ENCODE results near the gene SLC26A9.

SLC26A9 gene

GRCh38 chr1:205973377-205974232 lies 30.3 kb upstream of the SLC26A9 start:
- no peak for DNase-seq (ENCODE audit: low spot score)

GRCh38 chr1:205972491-205973168 lies 29.4 kb upstream of the SLC26A9 start:
- DNase-seq (ENCODE audit: low spot score): peak; percentile 13

- no peak for DNase-seq (ENCODE audit: low spot score)
Measured at GRCh38 chr1:205972081-205972480, 28.8 kb upstream of the SLC26A9 start.

DNA sequence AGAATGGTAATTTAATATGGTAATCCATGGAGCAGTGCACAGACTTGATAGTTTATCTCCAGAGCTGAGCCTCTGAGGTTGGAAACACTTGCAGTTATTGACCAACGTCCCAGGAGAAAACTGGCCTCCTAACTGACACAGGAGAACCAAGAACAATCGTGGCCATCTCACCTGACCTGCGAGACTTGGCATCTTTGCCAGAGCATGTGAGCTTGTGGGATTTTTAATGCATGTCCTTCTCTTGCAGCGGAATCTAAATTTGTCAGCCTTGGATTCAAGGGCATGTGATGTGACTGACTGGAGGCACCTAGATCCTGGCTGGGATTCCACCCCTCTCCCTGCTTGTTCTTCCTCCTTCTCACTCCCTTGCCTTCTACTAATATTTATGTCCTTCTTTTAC lies 27.8 kb upstream of the SLC26A9 start:
- no peak for DNase-seq (ENCODE audit: low spot score)

GRCh38 chr1:205970486-205970885 lies 27.2 kb upstream of the SLC26A9 start:
- DNase-seq (ENCODE audit: low spot score): no peak

DNA sequence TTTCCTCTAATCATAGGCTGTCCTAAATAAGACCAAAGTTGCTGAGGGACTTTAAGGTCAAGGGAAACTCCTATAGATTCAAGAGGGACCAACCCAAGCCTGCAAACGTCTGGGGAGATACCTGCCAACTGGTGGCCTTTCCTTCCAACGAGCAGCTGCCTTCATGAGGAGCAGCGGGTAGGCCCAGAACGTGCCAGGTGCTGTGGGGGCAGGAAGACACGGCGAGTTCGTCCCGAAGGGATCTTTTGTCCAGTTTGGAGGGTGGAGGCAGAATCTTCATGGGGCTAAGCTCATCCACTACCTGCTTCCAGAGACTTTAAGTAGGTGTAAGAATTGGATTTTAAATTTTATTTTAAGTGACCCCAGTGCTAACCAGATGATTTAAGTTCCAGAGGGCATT lies 26.0 kb upstream of the SLC26A9 start:
- no peak for DNase-seq (ENCODE audit: low spot score)

GRCh38 chr1:205967554-205968335 lies 24.5 kb upstream of the SLC26A9 start:
- DNase-seq (ENCODE audit: low spot score): no peak

GRCh38 chr1:205965036-205965884 lies 22.0 kb upstream of the SLC26A9 start:
- no peak for DNase-seq (ENCODE audit: low spot score)

DNA sequence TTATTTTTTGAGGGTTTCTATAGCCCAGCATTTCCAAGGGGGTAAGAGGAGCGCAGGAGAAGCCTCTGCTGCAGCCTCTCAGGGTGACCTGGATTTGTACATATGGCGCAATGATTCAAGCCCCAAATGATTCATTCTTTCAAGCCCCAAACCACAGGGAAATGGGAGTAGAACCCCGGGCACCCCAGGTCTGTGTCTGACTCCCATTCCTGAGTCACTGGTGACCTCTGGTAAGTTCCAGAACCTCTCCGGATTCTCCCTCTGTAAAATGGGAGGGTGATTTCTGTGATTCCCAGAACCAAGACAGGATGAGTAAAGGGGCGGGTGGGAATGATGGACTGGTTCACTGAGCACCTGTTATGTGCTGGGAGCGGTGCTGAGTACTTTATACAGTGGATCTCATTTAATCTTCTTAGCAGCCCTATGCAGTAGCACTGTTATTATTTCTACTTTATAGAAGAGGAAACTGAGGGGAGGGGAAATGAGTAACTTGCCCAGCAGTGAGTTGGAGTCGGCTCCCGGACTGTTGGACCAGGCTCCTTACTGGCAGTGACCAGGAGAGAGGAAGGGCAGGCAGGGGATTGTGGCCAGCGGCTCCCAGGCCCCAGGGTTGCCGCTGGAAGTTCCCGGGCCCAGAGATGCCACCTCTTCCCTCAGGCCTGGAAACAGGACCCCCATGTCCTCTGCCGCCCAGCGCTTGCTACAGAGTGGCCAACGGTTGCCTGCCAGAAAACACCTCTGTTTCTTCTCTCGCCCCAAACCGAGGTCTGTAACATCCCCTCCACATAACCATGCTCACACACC lies 20.3 kb upstream of the SLC26A9 start:
- no peak for DNase-seq (ENCODE audit: low spot score)

- DNase-seq (ENCODE audit: low spot score): no peak
Measured at GRCh38 chr1:205962821-205963221, 19.6 kb upstream of the SLC26A9 start.

DNA sequence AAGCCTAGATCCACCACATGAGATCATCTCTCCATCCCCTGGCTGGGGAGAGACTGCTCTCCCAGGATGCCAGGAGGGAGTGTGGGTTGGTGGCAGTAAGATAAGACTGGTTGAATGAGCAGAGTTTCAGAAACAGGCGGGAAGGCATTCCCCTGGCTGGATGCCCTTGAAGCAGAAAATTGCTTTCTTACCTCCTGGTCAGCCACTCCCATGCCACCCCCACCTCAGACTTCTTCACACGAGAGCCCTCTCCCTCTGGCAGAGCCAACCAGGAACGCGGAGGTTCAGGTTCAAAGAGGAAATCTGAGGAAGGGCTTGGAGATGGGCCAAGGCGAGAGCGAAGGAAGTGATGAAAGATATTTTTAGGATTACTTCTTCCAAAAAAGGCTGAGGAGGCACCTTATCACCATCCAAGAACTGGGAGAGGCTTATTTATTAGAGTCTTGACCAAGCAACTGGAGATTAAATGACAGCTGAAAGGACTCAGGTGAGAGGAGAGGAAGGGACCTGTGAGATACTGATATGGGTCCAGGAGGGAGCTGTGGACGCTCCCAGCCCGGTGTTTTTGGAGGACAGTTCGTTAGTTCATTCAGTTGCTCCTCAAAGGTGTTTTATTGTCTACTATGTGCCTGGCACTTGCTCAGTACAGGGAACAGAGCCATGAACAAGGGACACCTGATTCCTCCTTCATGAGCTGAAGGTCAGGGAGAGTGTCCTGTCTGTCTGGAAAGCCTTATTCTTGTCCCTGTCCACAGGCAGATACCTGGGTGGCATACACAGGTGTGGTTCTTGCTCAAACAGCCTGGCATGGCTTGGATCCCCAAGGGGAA lies 18.9 kb upstream of the SLC26A9 start:
- no peak for DNase-seq (ENCODE audit: low spot score)

- DNase-seq (ENCODE audit: low spot score): no peak
Measured at GRCh38 chr1:205961405-205961804, 18.1 kb upstream of the SLC26A9 start.

DNA sequence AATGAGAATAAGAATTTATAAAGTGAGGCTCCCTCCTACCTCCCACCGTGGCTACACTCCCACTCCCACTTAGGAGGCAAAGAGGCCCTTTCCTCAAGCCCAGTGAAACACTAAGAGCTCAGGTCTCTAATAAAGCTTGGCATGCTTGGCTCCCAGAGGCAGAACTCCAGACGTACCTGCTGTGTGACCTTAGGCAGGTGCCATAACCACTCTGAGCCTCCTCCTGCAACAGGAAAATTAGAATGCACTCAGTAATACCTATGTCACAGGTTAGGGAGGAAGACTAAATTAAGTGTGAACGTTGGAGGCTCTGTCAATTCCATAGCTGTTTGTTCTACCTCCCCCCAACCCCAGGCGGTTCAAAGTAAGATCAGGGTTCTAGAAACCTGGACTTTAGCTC lies 16.5 kb upstream of the SLC26A9 start:
- no peak for DNase-seq (ENCODE audit: low spot score)

GRCh38 chr1:205955499-205955898 lies 12.2 kb upstream of the SLC26A9 start:
- DNase-seq (ENCODE audit: low spot score): no peak

DNA sequence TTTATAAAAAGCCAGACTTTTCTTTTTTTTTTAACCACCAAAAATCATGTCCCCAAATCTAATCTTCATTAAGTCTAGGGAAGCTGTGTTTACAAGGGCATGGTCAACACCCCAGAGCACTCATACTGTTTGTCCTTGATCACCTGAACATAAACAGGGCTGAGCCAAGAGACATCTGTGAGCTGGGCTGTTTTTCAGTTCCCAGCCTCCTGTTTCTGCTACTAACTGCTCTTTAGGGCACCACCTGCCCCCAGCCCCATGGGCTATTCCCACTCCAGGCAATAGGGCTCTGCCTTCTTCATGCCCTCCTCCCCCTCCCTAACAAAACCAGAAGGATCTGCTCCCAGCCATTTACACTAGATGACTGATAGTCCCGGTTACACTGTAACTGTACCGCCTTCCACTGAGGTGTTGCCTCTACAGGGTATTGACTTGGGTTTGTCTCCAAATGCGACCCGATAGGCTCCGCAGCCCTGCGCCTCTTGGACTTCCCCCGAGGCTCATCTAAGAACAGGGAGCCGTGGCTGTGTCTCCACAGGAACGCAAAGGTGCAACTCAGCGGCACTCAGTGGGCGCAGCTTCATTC lies 11.7 kb upstream of the SLC26A9 start:
- DNase-seq (ENCODE audit: low spot score): no peak

DNA sequence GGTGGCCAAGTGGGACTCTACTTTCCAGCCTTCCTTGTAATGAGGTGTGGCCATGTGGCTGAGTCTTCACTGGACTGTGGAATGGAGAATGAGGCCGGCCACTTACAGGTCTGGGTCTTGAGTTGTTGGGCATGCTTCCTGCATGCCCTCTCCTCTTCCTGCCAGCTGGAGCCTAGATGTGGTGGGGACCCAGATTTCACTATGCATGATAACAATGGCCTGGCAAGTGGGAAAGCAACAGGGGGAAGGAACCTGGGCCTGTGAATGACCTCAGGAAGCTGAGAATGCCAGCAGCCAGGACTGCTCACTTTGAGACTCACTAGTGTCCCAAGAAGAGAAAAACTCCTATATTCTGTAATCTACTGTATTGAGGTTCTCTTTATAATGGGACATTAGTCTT lies 8.5 kb upstream of the SLC26A9 start:
- DNase-seq (ENCODE audit: low spot score): no peak

- DNase-seq (ENCODE audit: low spot score): no peak
Measured at GRCh38 chr1:205950826-205951549, 7.7 kb upstream of the SLC26A9 start.

DNA sequence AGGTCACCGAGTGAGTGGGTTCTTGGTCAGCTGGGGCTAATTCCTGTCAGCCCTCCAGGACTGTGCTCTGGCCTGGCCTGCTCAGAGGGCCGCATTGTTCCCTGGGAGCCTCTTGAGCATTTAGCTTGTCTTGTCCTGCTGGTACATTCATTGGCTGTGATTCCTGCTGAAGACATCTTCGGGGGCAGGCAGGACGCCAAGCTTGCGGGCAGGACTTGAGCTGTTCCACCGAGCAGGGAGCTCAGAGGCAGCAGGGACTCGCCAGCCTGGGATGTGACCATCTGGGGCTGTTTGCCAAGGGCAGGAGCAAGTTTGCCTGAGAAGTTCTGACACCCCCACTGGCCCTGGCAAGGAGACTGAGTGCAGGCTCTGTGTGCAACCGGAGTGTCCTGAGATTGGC lies 7.0 kb upstream of the SLC26A9 start:
- DNase-seq (ENCODE audit: low spot score): no peak

GRCh38 chr1:205949753-205950152 lies 6.5 kb upstream of the SLC26A9 start:
- DNase-seq (ENCODE audit: low spot score): no peak
